Measurements from ENCODE around the gene WDR33.

- TF ChIP-seq CTCF (IDR thresholded peaks at IDR 0.05) (no peak), POLR2A (IDR thresholded peaks at IDR 0.05) (no peak)
Measured at GRCh38 chr2:127759931-127760330, 51.0 kb downstream of the WDR33 start.
